ENCODE data around the gene TSC22D3. TPM values are rescaled to one million over a fixed set of nuclear protein-coding genes. Genes with fewer than 3 reads are reported as not detected.

Gene TSC22D3
- polyA plus RNA-seq, 1 of the 3 experiments (the other 2 are of a cell fraction) = 9.2 TPM

DNA sequence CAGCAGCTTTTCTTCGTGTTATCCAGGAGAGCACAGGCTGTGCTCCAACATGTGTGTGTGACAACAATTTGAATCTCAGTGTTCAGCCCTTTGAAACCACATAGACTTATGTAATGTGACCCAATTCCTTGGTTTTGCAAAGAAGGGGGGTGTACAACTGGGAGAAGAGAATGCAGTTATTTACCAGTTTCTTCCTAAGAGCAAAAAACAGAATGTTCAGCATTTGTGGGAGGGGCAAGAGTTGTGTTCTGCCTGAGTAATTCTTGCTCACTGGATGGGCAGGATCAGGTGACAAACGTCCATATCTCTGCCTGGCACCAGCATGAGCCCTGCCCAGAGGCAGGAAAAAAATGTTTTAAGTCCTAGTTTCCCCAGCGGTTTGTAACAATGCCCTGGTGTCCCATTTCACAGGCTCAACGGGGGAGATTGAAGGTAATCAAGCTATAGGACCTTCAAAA lies 75.2 kb downstream of the TSC22D3 start:
- no peaks in the 10 kb centered on the region for H4K20me1 ChIP-seq (ENCODE audit: insufficient read depth)
- DNase-seq = no peak
- WGBS (ENCODE audit: low lambda C conversion rate) = 10% methylated on average over 4 of the region's 4 CpGs
- H3K4me2 ChIP-seq = no peak overlapping the region
- no peak overlapping the region for H3K27ac ChIP-seq (ENCODE audit: low read depth in 2 of 2, low read length in 1 of 2)
- no peaks in the 10 kb centered on the region for H3K36me3 ChIP-seq (replicated peaks in 1 of 2; ENCODE audit: control insufficient read depth in 1 of 2, insufficient read depth in 2 of 2, low read length in 1 of 2)
- TF ChIP-seq, protein P1, sequence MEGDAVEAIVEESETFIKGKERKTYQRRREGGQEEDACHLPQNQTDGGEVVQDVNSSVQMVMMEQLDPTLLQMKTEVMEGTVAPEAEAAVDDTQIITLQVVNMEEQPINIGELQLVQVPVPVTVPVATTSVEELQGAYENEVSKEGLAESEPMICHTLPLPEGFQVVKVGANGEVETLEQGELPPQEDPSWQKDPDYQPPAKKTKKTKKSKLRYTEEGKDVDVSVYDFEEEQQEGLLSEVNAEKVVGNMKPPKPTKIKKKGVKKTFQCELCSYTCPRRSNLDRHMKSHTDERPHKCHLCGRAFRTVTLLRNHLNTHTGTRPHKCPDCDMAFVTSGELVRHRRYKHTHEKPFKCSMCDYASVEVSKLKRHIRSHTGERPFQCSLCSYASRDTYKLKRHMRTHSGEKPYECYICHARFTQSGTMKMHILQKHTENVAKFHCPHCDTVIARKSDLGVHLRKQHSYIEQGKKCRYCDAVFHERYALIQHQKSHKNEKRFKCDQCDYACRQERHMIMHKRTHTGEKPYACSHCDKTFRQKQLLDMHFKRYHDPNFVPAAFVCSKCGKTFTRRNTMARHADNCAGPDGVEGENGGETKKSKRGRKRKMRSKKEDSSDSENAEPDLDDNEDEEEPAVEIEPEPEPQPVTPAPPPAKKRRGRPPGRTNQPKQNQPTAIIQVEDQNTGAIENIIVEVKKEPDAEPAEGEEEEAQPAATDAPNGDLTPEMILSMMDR (IDR thresholded peaks at IDR 0.05) = no peak
- TF ChIP-seq JUND (IDR thresholded peaks at IDR 0.05) = no peak
- no peak for TF ChIP-seq FOSL2 (IDR thresholded peaks at IDR 0.05; ENCODE audit: borderline replicate concordance, low read depth)
- TF ChIP-seq, protein P2, sequence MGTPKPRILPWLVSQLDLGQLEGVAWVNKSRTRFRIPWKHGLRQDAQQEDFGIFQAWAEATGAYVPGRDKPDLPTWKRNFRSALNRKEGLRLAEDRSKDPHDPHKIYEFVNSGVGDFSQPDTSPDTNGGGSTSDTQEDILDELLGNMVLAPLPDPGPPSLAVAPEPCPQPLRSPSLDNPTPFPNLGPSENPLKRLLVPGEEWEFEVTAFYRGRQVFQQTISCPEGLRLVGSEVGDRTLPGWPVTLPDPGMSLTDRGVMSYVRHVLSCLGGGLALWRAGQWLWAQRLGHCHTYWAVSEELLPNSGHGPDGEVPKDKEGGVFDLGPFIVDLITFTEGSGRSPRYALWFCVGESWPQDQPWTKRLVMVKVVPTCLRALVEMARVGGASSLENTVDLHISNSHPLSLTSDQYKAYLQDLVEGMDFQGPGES (IDR thresholded peaks at IDR 0.05; ENCODE audit: low read depth, low read length) = no peak
- TF ChIP-seq GATA2 (CRISPR knock-in tag; IDR thresholded peaks at IDR 0.05) = no peak
- no peak for TF ChIP-seq EP300 (IDR thresholded peaks at IDR 0.05; ENCODE audit: borderline replicate concordance in 1 of 2, low read depth in 1 of 2, low read length in 1 of 2)
- TF ChIP-seq TEAD4 (IDR thresholded peaks at IDR 0.05; ENCODE audit: borderline replicate concordance, insufficient read depth) = no peak
- no peak for TF ChIP-seq FOXJ3 (CRISPR knock-in tag; IDR thresholded peaks at IDR 0.05)
- TF ChIP-seq RCOR1 (IDR thresholded peaks at IDR 0.05; ENCODE audit: low read length) = no peak
- TF ChIP-seq RAD21 (IDR thresholded peaks at IDR 0.05; ENCODE audit: low read length) = no peak
- no peak for TF ChIP-seq TCF12 (IDR thresholded peaks at IDR 0.05)
- no peak for TF ChIP-seq POLR2AphosphoS5 (IDR thresholded peaks at IDR 0.05; ENCODE audit: low read depth, low read length)
- H3K9me2 ChIP-seq = no peaks in the 10 kb centered on the region
- no peak overlapping the region for H3K9ac ChIP-seq
- H3K9me3 ChIP-seq = no peaks in the 10 kb centered on the region
- no peak overlapping the region for H2AFZ ChIP-seq (ENCODE audit: low read depth)
- H3K27me3 ChIP-seq (ENCODE audit: insufficient read depth) = no peaks in the 10 kb centered on the region; the same call in 1 of the 2 replicates
- H3K4me3 ChIP-seq (ENCODE audit: low read depth in 2 of 2, low read length in 1 of 2) = no peak overlapping the region
- no peaks in the 10 kb centered on the region for H3K79me2 ChIP-seq (ENCODE audit: insufficient read depth)
- CTCF ChIA-PET = no interaction called here
- POLR2A ChIA-PET = no interaction called here
- no peaks in the 10 kb centered on the region for H3F3A ChIP-seq (replicated peaks; ENCODE audit: insufficient read depth)
- H3K4me1 ChIP-seq (ENCODE audit: control insufficient read depth in 1 of 2, insufficient read depth in 2 of 2, low read depth in 1 of 2, low read length in 1 of 2) = no peaks in the 10 kb centered on the region

DNA sequence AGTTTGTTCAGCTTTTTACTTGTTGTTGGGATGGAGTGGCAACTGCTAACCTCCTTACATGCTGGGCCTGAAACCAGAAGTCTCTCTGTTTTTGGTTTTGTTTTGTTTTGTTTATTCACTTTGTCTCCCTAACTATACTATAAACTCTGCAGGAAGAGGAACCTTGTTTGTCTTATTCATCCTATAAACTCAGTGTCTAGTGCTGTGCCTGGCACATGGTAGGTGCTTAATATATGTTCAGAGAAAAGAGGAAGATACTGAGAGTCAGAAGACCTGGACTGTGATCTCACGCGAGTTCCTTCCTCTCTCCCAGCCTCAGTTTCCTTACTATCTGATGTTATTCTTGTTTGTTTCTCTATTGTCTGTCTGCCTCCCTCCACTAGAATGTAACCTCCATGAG lies 76.0 kb downstream of the TSC22D3 start:
- no peaks in the 10 kb centered on the region for H3K9me3 ChIP-seq
- 82% methylated on average over 2 of the region's 2 CpGs for WGBS (ENCODE audit: low lambda C conversion rate)
- H4K20me1 ChIP-seq (ENCODE audit: insufficient read depth) = no peaks in the 10 kb centered on the region
- no peaks in the 10 kb centered on the region; the same call in 1 of the 2 replicates for H3K27me3 ChIP-seq (ENCODE audit: insufficient read depth)
- no peak overlapping the region for H2AFZ ChIP-seq (ENCODE audit: low read depth)
- DNase-seq = no peak
- no peaks in the 10 kb centered on the region for H3K4me1 ChIP-seq (ENCODE audit: control insufficient read depth in 1 of 2, insufficient read depth in 2 of 2, low read depth in 1 of 2, low read length in 1 of 2)
- no peaks in the 10 kb centered on the region for H3K36me3 ChIP-seq (replicated peaks in 1 of 2; ENCODE audit: control insufficient read depth in 1 of 2, insufficient read depth in 2 of 2, low read length in 1 of 2)
- H3K27ac ChIP-seq (ENCODE audit: low read depth in 2 of 2, low read length in 1 of 2) = no peak overlapping the region
- H3K9ac ChIP-seq = no peak overlapping the region
- no peak overlapping the region for H3K4me3 ChIP-seq (ENCODE audit: low read depth in 2 of 2, low read length in 1 of 2)
- no peak overlapping the region for H3K4me2 ChIP-seq
- H3F3A ChIP-seq (replicated peaks; ENCODE audit: insufficient read depth) = no peaks in the 10 kb centered on the region
- H3K9me2 ChIP-seq = no peaks in the 10 kb centered on the region
- TF ChIP-seq RAD21 (IDR thresholded peaks at IDR 0.05; ENCODE audit: low read length) (no peak), RFX5 (IDR thresholded peaks at IDR 0.05; ENCODE audit: low read length) (no peak), MEF2A (IDR thresholded peaks at IDR 0.05; ENCODE audit: borderline replicate concordance, low read depth) (no peak), CHD2 (IDR thresholded peaks at IDR 0.05; ENCODE audit: low read length, partially characterized antibody) (no peak)
- TF ChIP-seq, protein P2 (IDR thresholded peaks at IDR 0.05; ENCODE audit: low read depth, low read length) = no peak
- TF ChIP-seq, protein P3, sequence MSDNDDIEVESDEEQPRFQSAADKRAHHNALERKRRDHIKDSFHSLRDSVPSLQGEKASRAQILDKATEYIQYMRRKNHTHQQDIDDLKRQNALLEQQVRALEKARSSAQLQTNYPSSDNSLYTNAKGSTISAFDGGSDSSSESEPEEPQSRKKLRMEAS (IDR thresholded peaks at IDR 0.05; ENCODE audit: low read depth) = no peak
- no peaks in the 10 kb centered on the region for H3K79me2 ChIP-seq (ENCODE audit: insufficient read depth)
- POLR2A ChIA-PET = no interaction called here
- CTCF ChIA-PET = no interaction called here

All from SK-N-SH (cell line).